Measurements from ENCODE around the gene TEAD2.

The TEAD2 gene

DNA sequence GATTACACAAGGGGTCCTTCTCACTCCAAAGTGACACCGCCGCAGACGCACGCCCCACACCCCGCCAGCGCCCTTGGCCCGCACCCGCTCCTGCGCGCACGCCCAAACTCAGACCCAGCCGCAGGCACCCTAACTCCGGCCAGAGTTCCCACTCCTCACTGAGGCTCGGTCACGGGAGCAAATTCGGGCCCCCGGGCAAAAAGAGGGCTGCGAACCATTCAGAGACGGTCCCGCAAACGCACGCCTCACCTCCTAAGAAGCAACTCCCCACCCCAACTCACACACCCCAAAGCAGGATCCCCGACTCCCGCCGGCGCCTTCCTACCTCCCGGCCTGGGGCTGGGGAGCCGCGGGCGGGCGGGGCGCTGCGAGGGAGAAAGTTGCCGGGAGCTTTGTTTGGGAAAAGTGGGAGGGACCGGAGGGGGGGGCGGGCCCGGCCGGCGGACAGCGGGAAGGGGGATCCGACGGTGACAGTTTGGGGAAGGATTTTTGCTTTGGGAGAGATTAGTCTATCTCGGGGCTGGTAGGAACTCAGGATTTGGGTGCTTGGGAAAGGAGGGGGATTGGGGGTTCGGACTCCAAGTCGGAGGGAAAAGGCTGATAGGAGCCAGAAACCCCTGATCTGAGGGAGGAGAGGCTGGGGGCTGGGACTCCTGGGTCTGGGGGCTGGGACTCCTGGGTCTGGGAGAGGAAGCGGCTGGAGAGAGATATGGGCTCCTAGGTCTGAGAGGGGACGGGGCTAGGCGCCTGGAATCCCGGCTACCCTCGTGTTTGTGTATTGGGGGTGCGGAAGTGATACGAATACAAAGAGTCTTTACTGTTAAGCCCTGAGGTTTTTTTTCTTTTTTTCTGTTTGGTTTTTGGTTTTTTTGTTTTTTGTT, at the start of gene TEAD2:
TEAD2 (minus strand) TSS at position 369 of the 881 bp plus-strand sequence. CDS start 2,341 bp downstream, outside the sequence.
- peak; percentile 64 for DNase-seq (ENCODE audit: low read depth)

DNA sequence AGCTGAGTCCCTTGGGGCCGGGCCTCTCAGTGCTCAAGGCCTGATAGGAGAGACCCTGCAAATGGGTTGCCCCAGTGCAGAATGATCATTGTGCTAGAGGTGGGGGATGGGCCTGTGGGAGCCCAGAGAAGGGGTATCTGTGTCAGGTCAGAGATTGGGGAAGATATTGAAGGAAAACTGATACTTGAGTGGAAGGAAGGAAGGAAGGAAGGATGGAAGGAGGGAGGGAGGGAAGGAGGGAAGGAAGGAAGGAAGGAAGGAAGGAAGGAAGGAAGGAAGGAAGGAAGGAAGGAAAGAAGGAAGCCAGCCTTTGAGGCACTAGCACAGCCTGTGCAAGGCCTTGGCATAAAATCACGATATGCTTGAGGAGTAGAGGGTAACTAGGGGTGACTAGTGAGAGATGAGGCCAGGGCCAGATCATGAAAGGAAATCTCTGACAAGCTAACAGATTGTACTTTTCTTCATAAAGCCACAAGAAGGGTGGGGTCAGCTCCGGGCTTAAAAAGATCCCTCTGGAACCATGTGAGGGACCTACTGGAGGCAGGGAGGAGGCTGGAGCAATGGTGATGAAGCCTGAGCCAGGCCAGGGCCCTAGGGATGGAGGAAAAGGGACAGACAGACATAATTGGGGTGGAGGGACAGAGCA, 49.6 kb upstream of the TEAD2 start:
- no peak for DNase-seq (ENCODE audit: low read depth)

DNA sequence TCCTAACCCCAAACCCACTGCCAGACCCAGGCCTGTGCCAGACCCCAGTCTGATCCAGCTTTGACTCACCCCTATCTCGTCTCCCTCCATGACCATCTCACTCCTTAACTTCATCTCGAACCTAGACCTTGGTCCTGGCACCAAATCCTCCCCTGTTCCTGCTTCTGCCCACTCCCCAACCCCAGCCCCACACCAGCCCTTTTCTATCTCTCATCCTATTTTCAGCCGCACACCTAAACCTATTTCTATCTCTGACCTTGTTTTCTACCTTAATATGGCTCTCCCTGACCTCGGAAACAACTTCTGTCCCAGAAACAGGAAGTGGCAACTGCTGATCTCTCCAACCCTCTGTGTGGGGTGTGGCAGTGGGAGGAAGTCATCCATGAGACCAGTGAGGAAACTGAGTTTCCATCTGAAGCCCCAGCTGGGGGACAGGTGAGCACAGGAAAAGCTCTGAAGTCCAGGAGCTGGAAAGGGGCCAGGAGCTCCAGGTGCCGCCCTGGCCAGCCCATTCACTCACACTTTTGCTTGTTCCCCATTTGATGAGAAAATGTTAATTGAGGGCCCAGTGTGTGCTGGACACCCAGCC, 47.3 kb upstream of the TEAD2 start:
- DNase-seq (ENCODE audit: low read depth): no peak

- DNase-seq (ENCODE audit: low read depth): peak; percentile 43
Measured at GRCh38 chr19:49408816-49409440, 46.7 kb upstream of the TEAD2 start.

GRCh38 chr19:49407482-49408015, 45.3 kb upstream of the TEAD2 start:
- DNase-seq (ENCODE audit: low read depth): no peak

DNA sequence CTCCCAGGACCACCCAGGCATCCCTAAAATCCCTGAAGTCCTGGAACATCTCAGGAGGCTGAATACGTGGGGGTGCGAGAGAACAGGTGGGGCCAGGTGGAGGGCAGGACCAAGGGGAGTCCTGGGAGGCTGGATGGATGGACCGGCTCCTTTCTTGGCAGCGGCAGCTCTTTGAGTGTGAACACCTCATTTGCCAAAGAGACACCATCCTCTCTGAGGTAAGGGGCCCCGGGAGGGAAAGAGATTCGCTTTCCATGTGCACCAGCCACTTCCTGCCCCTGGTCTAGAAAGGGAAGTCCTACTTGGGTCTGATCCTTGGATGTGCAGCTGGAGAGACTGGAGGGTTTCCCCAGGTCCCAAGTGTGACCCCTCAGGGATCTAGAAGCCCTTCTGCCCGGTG, 44.9 kb upstream of the TEAD2 start:
- no peak for DNase-seq (ENCODE audit: low read depth)

DNA sequence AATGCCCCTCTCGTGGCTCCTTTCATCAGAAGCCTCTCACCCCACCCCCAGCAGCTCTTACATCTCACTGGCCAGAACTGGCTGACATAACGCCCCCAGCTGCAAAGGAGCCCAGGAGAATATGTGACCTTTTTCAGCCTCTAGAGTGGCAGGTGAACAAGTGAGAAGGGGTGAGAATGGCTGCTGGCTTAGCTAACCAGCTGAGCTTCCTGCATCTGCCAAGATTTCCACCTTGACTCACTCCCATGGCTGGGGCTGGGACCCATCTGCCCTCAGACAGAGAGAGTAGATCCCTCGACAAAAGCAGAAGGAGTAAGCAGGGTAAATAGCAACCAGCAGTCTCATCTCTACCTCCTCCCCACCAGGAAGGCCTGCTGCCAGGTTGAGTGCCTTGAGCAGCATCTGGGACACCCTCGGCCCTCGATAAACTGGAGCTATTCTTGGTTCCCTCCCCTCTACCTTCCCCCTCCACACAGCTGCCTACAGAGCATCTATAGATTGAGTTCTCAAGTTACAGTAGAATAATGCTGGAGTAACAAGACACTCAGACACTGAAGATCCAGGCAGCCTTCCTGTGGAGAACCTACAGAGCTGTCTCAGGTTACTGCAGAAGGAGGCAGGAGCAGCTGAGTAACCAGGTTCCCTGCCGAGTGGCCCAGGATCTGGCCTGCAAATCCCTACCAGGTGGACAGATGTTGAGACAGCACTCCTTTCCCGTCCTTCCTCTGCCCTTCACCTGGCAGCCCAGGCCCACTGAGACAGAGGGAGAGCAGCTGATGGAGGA, 41.4 kb upstream of the TEAD2 start:
- no peak for DNase-seq (ENCODE audit: low read depth)

DNA sequence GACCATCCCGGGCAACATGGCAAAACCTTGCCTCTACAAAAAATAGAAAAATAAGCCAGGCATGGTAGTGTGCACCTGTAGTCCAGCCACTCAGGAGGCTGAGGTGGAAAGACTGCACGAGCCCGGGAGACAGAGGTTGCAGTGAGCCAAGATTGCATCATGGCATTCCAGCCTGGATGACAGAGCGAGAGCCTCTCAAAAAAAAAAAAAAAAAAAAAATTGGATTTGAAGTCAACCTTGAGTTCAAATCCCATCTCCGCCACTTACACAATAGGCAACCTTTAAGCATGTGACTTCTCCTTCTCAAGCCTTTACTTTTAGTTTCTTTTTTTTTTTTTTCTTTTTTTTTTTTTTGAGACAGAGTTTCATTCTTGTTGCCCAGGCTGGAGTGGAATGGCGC, 37.8 kb upstream of the TEAD2 start:
- peak; percentile 20 for DNase-seq (ENCODE audit: low read depth)

DNA sequence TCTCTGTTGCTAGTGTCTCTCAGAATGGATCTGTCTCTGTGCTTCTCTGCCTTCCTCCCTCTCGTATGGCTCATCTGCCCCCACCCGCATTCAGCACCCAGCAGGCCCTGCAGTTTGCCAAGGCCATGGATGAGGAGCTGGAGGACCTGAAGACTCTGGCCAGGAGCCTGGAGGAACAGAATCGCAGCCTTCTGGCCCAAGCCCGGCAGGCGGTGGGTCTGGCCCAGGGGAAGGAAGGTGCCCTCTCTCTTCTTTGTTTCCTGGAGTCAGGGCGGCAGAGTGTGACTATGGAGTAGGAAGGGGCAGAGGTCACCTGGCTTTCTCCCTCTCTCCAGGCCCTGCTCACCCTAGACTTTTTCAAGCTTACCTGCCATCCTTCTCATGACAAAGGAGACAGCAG, 36.7 kb upstream of the TEAD2 start:
- no peak for DNase-seq (ENCODE audit: low read depth)

- no peak for DNase-seq (ENCODE audit: low read depth)
Measured at GRCh38 chr19:49398001-49398615, 35.9 kb upstream of the TEAD2 start.

GRCh38 chr19:49396738-49397505, 34.7 kb upstream of the TEAD2 start:
- DNase-seq (ENCODE audit: low read depth): no peak

- no peak for DNase-seq (ENCODE audit: low read depth)
Measured at GRCh38 chr19:49395581-49396407, 33.6 kb upstream of the TEAD2 start.

GRCh38 chr19:49393881-49394280, 31.7 kb upstream of the TEAD2 start:
- DNase-seq (ENCODE audit: low read depth): no peak

GRCh38 chr19:49391581-49392399, 29.6 kb upstream of the TEAD2 start:
- DNase-seq (ENCODE audit: low read depth): peak; percentile 75

DNA sequence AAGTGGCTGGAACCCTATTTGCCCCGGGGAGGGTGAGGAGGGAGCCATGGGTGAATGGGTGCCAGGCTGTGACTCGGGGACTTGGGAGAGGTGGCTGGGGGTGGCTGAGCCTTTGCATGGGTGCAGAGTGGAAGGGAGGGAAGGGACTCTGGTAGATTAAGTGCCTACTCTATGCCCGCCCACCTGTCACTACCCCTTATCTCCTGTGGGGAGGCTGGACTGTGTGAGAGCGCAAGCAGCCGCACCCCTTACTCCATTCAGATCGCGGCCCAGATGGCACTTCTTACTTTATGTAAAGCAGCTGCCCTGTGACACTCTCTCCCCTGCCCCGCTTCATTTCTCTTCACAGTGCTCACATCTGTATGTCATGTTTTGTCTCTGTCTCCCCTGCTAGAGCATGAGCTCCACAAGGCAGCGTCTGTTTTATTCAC, 28.7 kb upstream of the TEAD2 start:
- DNase-seq (ENCODE audit: low read depth): no peak

DNA sequence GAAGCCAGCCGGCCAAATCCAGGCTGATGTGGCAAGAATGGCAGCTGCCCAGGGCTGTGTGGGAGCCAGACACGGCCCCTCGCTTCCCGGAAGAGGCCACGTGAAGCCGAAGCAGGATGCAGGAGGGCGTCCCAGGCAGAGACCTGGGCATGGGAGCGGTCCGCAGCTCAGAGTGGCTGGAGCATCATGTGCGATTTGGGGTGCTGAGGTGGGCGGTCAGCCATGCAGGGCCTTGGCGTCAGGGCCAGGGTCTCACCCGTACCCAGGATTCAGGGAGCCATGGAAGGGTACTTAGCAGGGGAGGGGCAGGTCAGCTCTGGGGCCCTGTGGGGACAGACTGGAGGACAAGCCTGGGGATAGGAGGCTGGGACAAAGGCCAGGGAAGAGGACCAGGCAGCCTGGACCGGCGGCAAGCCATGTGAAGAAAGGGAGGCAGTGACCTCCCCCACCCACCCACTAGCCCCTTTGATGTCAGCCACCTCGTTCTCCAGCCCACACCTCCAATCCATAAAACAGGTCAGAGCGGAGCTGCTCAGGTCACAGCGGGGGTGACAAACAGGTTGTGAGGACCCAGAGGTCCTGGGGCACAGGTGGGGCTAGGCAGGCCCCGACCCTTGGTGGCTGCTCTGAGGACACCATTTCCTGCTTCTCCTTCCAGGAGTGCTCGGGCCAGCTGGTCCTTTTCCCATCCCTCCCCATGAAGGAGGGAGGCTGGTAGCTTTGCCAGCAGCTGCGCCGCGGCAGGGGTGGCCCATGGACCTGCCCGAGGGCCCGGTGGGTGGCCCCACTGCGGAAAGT, 28.1 kb upstream of the TEAD2 start:
- no peak for DNase-seq (ENCODE audit: low read depth)

DNA sequence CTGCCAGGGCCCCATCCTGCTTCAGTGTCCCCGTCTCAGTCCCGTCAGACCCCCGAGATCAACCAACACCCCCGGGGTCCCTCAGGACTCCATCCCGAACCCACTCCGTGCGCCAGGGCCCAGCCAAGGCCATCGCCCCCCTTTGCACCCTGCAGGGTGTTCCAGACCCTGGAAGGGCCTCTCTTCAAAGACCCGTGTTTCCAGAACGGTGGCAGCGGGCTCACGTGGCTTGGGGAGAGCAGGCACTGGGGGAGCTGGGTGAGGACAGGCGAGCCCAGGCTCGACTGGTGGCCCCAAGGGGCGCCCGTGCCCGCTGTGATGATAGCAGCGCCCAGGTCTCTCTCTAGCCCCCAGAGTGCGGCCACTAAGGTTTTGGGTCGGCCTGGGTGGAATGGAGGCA, 27.2 kb upstream of the TEAD2 start:
- no peak for DNase-seq (ENCODE audit: low read depth)

GRCh38 chr19:49387936-49388372, 25.7 kb upstream of the TEAD2 start, which contains the start of gene KASH5:
Gene KASH5 (plus strand): TSS chr19:49388249. CDS start chr19:49390884, 2,635 bp downstream.
- DNase-seq (ENCODE audit: low read depth): no peak
